Brain pericyte (primary cell): Measurements from ENCODE around the gene LGR4.
"Not testable (repeated sequence)": the region's sequence is repeated elsewhere in the genome, so short reads cannot be mapped to it uniquely, and the experiment has no call there.

Experiments
- DNase-seq: peaks from one replicate; pipeline ENCODE4 v3.0.0-alpha.2; 2012; ENCODE audit warnings: low read depth, low spot score

Gene LGR4

GRCh38 chr11:27472398-27473016 lies at the start of gene LGR4:
Gene LGR4 (minus strand): TSS chr11:27472790. CDS start chr11:27472302, 488 bp downstream.
- peak; percentile 84 for DNase-seq

GRCh38 chr11:27520226-27520625 lies 47.6 kb upstream of the LGR4 start:
- no peak for DNase-seq

GRCh38 chr11:27518518-27518917 lies 45.9 kb upstream of the LGR4 start:
- no peak for DNase-seq

GRCh38 chr11:27517490-27517889 lies 44.9 kb upstream of the LGR4 start:
- not testable (repeated sequence) for DNase-seq

- no peak for DNase-seq
Measured at GRCh38 chr11:27514558-27514957, 42.0 kb upstream of the LGR4 start.

- DNase-seq: no peak
Measured at GRCh38 chr11:27514076-27514475, 41.5 kb upstream of the LGR4 start.

GRCh38 chr11:27513389-27513788 lies 40.8 kb upstream of the LGR4 start:
- no peak for DNase-seq

- DNase-seq: no peak
Measured at GRCh38 chr11:27512238-27512637, 39.6 kb upstream of the LGR4 start.

- no peak for DNase-seq
Measured at GRCh38 chr11:27509908-27510307, 37.3 kb upstream of the LGR4 start.

- no peak for DNase-seq
Measured at GRCh38 chr11:27507557-27508322, 35.1 kb upstream of the LGR4 start.

- DNase-seq: peak; percentile 73
Measured at GRCh38 chr11:27506200-27507182, 33.9 kb upstream of the LGR4 start, which contains the start of gene LIN7C. Gene LIN7C (minus strand): TSS chr11:27506769. CDS start chr11:27506752, 17 bp downstream.

- DNase-seq: no peak
Measured at GRCh38 chr11:27505781-27506180, 33.2 kb upstream of the LGR4 start.

GRCh38 chr11:27504205-27504604 lies 31.6 kb upstream of the LGR4 start:
- DNase-seq: no peak

GRCh38 chr11:27501100-27501499 lies 28.5 kb upstream of the LGR4 start:
- no peak for DNase-seq

GRCh38 chr11:27497911-27498310 lies 25.3 kb upstream of the LGR4 start:
- no peak for DNase-seq

GRCh38 chr11:27497284-27497866 lies 24.8 kb upstream of the LGR4 start:
- DNase-seq: no peak

GRCh38 chr11:27496461-27496860 lies 23.9 kb upstream of the LGR4 start:
- DNase-seq: no peak

GRCh38 chr11:27495710-27496300 lies 23.2 kb upstream of the LGR4 start:
- no peak for DNase-seq

- no peak for DNase-seq
Measured at GRCh38 chr11:27489092-27489491, 16.5 kb upstream of the LGR4 start.

GRCh38 chr11:27487706-27488105 lies 15.1 kb upstream of the LGR4 start:
- no peak for DNase-seq
